Measurements from ENCODE around the gene ZNF765. TPM values are rescaled to one million over a fixed set of nuclear protein-coding genes. Genes with fewer than 3 reads are reported as not detected.
"Not testable (repeated sequence)": the region's sequence is repeated elsewhere in the genome, so short reads cannot be mapped to it uniquely, and the experiment has no call there.

ZNF765 gene
- total and polyA plus RNA-seq, 2 donors (not counting 1 experiment from before 2014, with no cell fraction given) = 5.3 to 24.0 TPM

DNA sequence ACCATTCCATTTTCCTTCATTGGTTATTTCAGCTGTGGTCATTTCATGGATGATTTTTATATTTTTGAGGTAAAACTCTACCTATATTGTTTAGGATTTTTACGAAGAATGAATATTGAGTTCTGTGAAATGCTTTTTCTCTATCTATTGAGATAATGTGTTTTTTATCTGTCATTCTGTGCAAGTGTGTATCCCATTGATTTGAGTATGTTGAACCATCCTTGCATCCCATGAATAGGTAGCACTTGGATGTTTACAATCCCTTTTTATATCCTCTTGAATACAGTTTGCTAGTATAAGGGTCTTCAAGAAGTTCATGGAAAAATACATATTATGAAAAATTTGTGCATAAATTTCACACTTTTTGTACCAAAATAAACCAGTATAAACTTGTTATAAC, 39.2 kb upstream of the ZNF765 start:
- ChIA-PET CTCF (no interaction called here), POLR2A (no interaction called here)
- Histone ChIP-seq H3K4me2 (replicated peaks; ENCODE audit: low read depth, low read length, poor library complexity, severe bottlenecking) (no peak overlapping the region), H3K9me3 (ENCODE audit: control extremely low read depth in 1 of 3, control insufficient read depth in 2 of 3, insufficient read depth in 1 of 3, low read length in 2 of 3) (peaks cover 14 to 75% (median 51%) of the 10 kb centered on the region in 3 donors), H3K4me3 (ENCODE audit: control extremely low read depth in 1 of 5, extremely low read depth in 1 of 5, insufficient read depth in 1 of 5, low read depth in 2 of 5, low read length in 4 of 5) (no peak overlapping the region), H3K79me2 (ENCODE audit: control insufficient read depth, insufficient read depth, low read length) (no peaks in the 10 kb centered on the region), H2AFZ (ENCODE audit: insufficient read depth, low read depth, low read length, poor library complexity, severe bottlenecking) (no peak overlapping the region), H3K4me1 (ENCODE audit: control insufficient read depth in 2 of 2, insufficient read depth in 2 of 2, low read length in 2 of 2) (no peaks in the 10 kb centered on the region), H4K20me1 (ENCODE audit: control insufficient read depth, insufficient read depth, low read length, poor library complexity, severe bottlenecking) (no peaks in the 10 kb centered on the region), H3K27ac (ENCODE audit: low read length in 2 of 2) (no peak overlapping the region), H3K9ac (ENCODE audit: low read length) (no peak overlapping the region), H3K27me3 (replicated peaks in 1 of 4; ENCODE audit: control extremely low read depth in 1 of 4, control insufficient read depth in 3 of 4, insufficient read depth in 4 of 4, low read length in 3 of 4) (no peaks in the 10 kb centered on the region), H3K36me3 (replicated peaks in 1 of 2; ENCODE audit: control extremely low read depth in 1 of 2, control insufficient read depth in 1 of 2, extremely low read depth in 1 of 2, insufficient read depth in 2 of 2, low read length in 1 of 2) (peaks cover 5 to 11% of the 10 kb centered on the region in 2 experiments)
- no peak overlapping the region for H3K27ac Mint-ChIP-seq
- no peaks in the 10 kb centered on the region for H3K27me3 Mint-ChIP-seq
- TF ChIP-seq, protein P1, sequence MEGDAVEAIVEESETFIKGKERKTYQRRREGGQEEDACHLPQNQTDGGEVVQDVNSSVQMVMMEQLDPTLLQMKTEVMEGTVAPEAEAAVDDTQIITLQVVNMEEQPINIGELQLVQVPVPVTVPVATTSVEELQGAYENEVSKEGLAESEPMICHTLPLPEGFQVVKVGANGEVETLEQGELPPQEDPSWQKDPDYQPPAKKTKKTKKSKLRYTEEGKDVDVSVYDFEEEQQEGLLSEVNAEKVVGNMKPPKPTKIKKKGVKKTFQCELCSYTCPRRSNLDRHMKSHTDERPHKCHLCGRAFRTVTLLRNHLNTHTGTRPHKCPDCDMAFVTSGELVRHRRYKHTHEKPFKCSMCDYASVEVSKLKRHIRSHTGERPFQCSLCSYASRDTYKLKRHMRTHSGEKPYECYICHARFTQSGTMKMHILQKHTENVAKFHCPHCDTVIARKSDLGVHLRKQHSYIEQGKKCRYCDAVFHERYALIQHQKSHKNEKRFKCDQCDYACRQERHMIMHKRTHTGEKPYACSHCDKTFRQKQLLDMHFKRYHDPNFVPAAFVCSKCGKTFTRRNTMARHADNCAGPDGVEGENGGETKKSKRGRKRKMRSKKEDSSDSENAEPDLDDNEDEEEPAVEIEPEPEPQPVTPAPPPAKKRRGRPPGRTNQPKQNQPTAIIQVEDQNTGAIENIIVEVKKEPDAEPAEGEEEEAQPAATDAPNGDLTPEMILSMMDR (IDR thresholded peaks at IDR 0.05) = no peak
- TF ChIP-seq EZH2 (IDR thresholded peaks at IDR 0.05; ENCODE audit: borderline replicate concordance, insufficient read depth, low read depth, low read length, poor library complexity, severe bottlenecking) = no peak
- peaks cover 27% of the 10 kb centered on the region for H3K9me3 Mint-ChIP-seq (ENCODE audit: insufficient read depth)
- WGBS (ENCODE audit: insufficient coverage) = no CpG with 5 or more reads among the region's 1 CpG
- H3K4me1 Mint-ChIP-seq = no peaks in the 10 kb centered on the region
- intact Hi-C loops (cut with micrococcal nuclease) = no loop called here
- H3K4me3 Mint-ChIP-seq = no peak overlapping the region
- ATAC-seq (ENCODE audit: low read depth) = no peak
- no peak for DNase-seq

DNA sequence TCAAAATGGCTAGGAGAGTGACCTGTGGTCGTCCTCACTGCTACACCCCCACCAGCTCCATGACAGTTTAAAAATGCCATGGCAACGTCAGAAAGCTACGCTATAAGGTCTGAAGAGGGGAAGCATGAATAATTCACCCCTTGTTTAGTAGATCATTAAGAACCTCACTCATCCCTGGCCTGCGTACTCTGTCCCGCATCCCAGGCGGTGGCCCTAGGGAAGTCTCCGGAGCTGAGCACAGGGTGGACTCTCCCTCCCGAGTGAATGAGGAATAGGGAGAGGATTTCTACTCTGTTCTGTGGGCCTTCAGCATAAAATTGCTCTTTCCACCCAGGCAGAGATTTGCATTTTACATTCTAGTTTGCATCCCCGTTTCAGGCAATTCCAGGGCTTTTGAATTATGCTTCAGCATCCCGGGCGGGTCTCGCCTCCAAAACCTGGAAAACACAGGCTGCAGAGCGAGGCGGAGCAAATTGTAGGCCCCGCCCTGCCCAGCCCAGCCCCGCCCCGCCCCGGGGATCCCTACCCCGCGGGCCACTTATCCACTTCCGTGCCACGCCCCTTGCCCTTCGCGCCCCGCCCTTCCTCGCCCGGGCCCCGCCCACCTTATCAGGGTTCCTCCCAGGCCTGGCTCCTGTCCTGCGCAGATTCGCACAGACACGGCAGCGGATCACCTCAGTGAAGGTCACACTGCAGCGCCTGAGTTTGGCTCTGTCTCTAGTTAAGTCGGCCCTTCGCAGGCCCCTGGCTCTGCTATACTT, 36.9 kb upstream of the ZNF765 start:
- 67% methylated on average over 28 of the region's 35 CpGs for WGBS (ENCODE audit: insufficient coverage)
- Histone ChIP-seq H3K79me2 (ENCODE audit: control insufficient read depth, insufficient read depth, low read length) (no peaks in the 10 kb centered on the region), H3K36me3 (replicated peaks in 1 of 2; ENCODE audit: control extremely low read depth in 1 of 2, control insufficient read depth in 1 of 2, extremely low read depth in 1 of 2, insufficient read depth in 2 of 2, low read length in 1 of 2) (no peaks in the 10 kb centered on the region), H3K4me1 (ENCODE audit: control insufficient read depth in 2 of 2, insufficient read depth in 2 of 2, low read length in 2 of 2) (no peaks in the 10 kb centered on the region), H3K27me3 (replicated peaks in 1 of 4; ENCODE audit: control extremely low read depth in 1 of 4, control insufficient read depth in 3 of 4, insufficient read depth in 4 of 4, low read length in 3 of 4) (no peaks in the 10 kb centered on the region), H3K9ac (ENCODE audit: low read length) (no peak overlapping the region), H3K27ac (ENCODE audit: low read length in 2 of 2) (no peak overlapping the region), H3K4me2 (replicated peaks; ENCODE audit: low read depth, low read length, poor library complexity, severe bottlenecking) (no peak overlapping the region), H2AFZ (ENCODE audit: insufficient read depth, low read depth, low read length, poor library complexity, severe bottlenecking) (no peak overlapping the region), H4K20me1 (ENCODE audit: control insufficient read depth, insufficient read depth, low read length, poor library complexity, severe bottlenecking) (no peaks in the 10 kb centered on the region), H3K4me3 (ENCODE audit: control extremely low read depth in 1 of 5, extremely low read depth in 1 of 5, insufficient read depth in 1 of 5, low read depth in 2 of 5, low read length in 4 of 5) (no peak overlapping the region), H3K9me3 (ENCODE audit: control extremely low read depth in 1 of 3, control insufficient read depth in 2 of 3, insufficient read depth in 1 of 3, low read length in 2 of 3) (peaks cover 7 to 53% (median 52%) of the 10 kb centered on the region in 3 donors)
- Mint-ChIP-seq H3K4me3 (no peak overlapping the region), H3K9me3 (ENCODE audit: insufficient read depth) (peaks cover 12% of the 10 kb centered on the region), H3K27me3 (no peaks in the 10 kb centered on the region), H3K27ac (no peak overlapping the region), H3K4me1 (no peaks in the 10 kb centered on the region)
- TF ChIP-seq EZH2 (IDR thresholded peaks at IDR 0.05; ENCODE audit: borderline replicate concordance, insufficient read depth, low read depth, low read length, poor library complexity, severe bottlenecking) = no peak
- TF ChIP-seq, protein P1 (IDR thresholded peaks at IDR 0.05) = no peak
- intact Hi-C loops (cut with micrococcal nuclease) = no loop called here
- ATAC-seq (ENCODE audit: low read depth) = no peak
- POLR2A ChIA-PET = no interaction called here
- no peak for DNase-seq
- CTCF ChIA-PET = interaction anchor here (2.6 kb wide), 1 partner anchor 163 kb away, joined by 12 read pairs; no protein-coding TSS in a partner anchor

DNA sequence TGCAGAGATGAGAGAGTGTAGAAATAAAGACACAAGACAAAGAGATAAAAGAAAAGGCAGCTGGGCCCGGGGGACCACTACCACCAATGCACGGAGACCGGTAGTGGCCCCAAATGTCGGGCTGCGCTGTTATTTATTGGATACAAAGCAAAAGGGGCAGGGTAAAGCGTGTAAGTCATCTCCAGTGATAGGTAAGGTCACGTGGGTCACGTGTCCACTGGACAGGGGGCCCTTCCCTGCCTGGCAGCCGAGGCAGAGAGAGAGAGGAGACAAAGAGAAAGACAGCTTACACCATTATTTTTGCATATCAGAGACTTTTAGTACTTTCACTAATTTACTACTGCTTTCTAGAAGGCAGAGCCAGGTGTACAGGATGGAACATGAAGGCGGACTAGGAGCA, 34.9 kb upstream of the ZNF765 start:
- DNase-seq; H3K36me3 ChIP-seq (replicated peaks in 1 of 2; ENCODE audit: control extremely low read depth in 1 of 2, control insufficient read depth in 1 of 2, extremely low read depth in 1 of 2, insufficient read depth in 2 of 2, low read length in 1 of 2); H2AFZ ChIP-seq (ENCODE audit: insufficient read depth, low read depth, low read length, poor library complexity, severe bottlenecking); H3K79me2 ChIP-seq (ENCODE audit: control insufficient read depth, insufficient read depth, low read length); POLR2A ChIA-PET; H3K4me3 ChIP-seq (ENCODE audit: control extremely low read depth in 1 of 5, extremely low read depth in 1 of 5, insufficient read depth in 1 of 5, low read depth in 2 of 5, low read length in 4 of 5); H3K27ac ChIP-seq (ENCODE audit: low read length in 2 of 2); H3K9me3 Mint-ChIP-seq (ENCODE audit: insufficient read depth); H3K4me3 Mint-ChIP-seq; H3K27me3 ChIP-seq (replicated peaks in 1 of 4; ENCODE audit: control extremely low read depth in 1 of 4, control insufficient read depth in 3 of 4, insufficient read depth in 4 of 4, low read length in 3 of 4); H4K20me1 ChIP-seq (ENCODE audit: control insufficient read depth, insufficient read depth, low read length, poor library complexity, severe bottlenecking); H3K27me3 Mint-ChIP-seq; H3K4me1 ChIP-seq (ENCODE audit: control insufficient read depth in 2 of 2, insufficient read depth in 2 of 2, low read length in 2 of 2); ATAC-seq (ENCODE audit: low read depth); H3K4me1 Mint-ChIP-seq; H3K27ac Mint-ChIP-seq; H3K9ac ChIP-seq (ENCODE audit: low read length); H3K4me2 ChIP-seq (replicated peaks; ENCODE audit: low read depth, low read length, poor library complexity, severe bottlenecking): not testable (repeated sequence)
- intact Hi-C loops (cut with micrococcal nuclease) = loop anchor here (10.0 kb wide), 1 partner anchor 415 kb away; no protein-coding TSS in a partner anchor
- CTCF ChIA-PET = interaction anchor here (2.6 kb wide), 1 partner anchor 165 kb away, joined by 12 read pairs; no protein-coding TSS in a partner anchor
- peaks cover 7 to 50% (median 32%) of the 10 kb centered on the region in 3 donors for H3K9me3 ChIP-seq (ENCODE audit: control extremely low read depth in 1 of 3, control insufficient read depth in 2 of 3, insufficient read depth in 1 of 3, low read length in 2 of 3)
- 97% methylated on average over 5 of the region's 10 CpGs for WGBS (ENCODE audit: insufficient coverage)

Data from B cell (primary cell).